Endothelial cell of umbilical vein (primary cell): ENCODE data around the gene NATD1. TPM values are rescaled to one million over a fixed set of nuclear protein-coding genes. Genes with fewer than 3 reads are reported as not detected.

Experiments used
- BruUV-seq: library from RNA; stranded (reverse); fragments of 400-500 nt; replicated peaks from 2 replicates; lab custom pipeline; 2021; lab: Mats Ljungman, UMichigan
- CTCF ChIA-PET: fragments of 300-600, 350-600 bp; sonication (Branson Sonifier 250); formaldehyde crosslinking; loops from one replicate; lab custom pipeline; 2021; ENCODE audit warnings: antibody characterized with exemption, inconsistent platforms; lab: Charles Lee
- POLR2A ChIA-PET: fragments of 300-600, 350-600 bp; sonication (Branson Sonifier 250); formaldehyde crosslinking; loops from one replicate; lab custom pipeline; 2021; ENCODE audit warnings: antibody characterized with exemption, inconsistent platforms; lab: Charles Lee
- DNase-seq: peaks from one replicate; pipeline ENCODE4 v3.0.0-alpha.2; 2011; ENCODE audit warnings: low read depth, low spot score
- FAIRE-seq: peaks from 2 replicates; lab custom pipeline; 2011; peaks lifted over from hg19 to GRCh38; lab: Jason Lieb, UNC
- H2AFZ ChIP-seq: 2 replicates; pipeline ENCODE4 v1.6.0; 2012; ENCODE audit warnings: low read depth, low read length, control low read depth, inconsistent platforms
- H3K27ac ChIP-seq: 2 replicates; pipeline ENCODE4 v1.5.1; 2011; ENCODE audit warnings: low read depth, mild to moderate bottlenecking, control low read depth, low read length, moderate library complexity; ENCODE audit not compliant: insufficient read depth
- H3K27me3 ChIP-seq, 2 experiments: 2 replicates each; pipeline versions ENCODE4 v1.6.0 to v1.6.1; 2011; ENCODE audit warnings: low read length in 2 of 2, mixed read lengths in 1 of 2; ENCODE audit not compliant: control insufficient read depth in 2 of 2, insufficient read depth in 2 of 2
- H3K36me3 ChIP-seq, 2 experiments: 2 replicates in 1 of 2; 3 replicates in 1 of 2; pipeline ENCODE4 v1.5.1; 2011; ENCODE audit warnings: low read length in 2 of 2, mild to moderate bottlenecking in 1 of 2, moderate library complexity in 1 of 2; ENCODE audit not compliant: control insufficient read depth in 2 of 2, insufficient read depth in 2 of 2; ENCODE audit errors: extremely low read depth in 1 of 2
- H3K4me1 ChIP-seq: 3 replicates; pipeline ENCODE4 v1.5.1; 2011; ENCODE audit warnings: mild to moderate bottlenecking, low read length; ENCODE audit not compliant: control insufficient read depth, insufficient read depth; ENCODE audit errors: extremely low read depth
- H3K4me2 ChIP-seq: 2 replicates; pipeline ENCODE4 v1.6.1; 2011; ENCODE audit warnings: low read length, control low read depth, mixed read lengths; ENCODE audit not compliant: insufficient read depth
- H3K4me3 ChIP-seq, 3 experiments: fragments of 200-600 bp in 1 of 3; sonication (generic), shearing (Covaris generic) in 1 of 3; replicated peaks in 1 of 3; 2 replicates each; pipeline ENCODE4 v1.5.1; 2011 to 2016; ENCODE audit warnings: control low read depth in 3 of 3, low read length in 3 of 3, mild to moderate bottlenecking in 2 of 3, inconsistent platforms in 1 of 3, low read depth in 1 of 3, moderate library complexity in 1 of 3; ENCODE audit not compliant: insufficient read depth in 1 of 3
- H3K79me2 ChIP-seq: 2 replicates; pipeline ENCODE4 v1.6.0; 2012; ENCODE audit warnings: low read length, inconsistent platforms; ENCODE audit not compliant: control insufficient read depth, insufficient read depth
- H3K9ac ChIP-seq: replicated peaks from 2 replicates; pipeline ENCODE3; 2011; ENCODE audit warnings: low read length, control low read depth; ENCODE audit not compliant: insufficient read depth; ENCODE audit errors: extremely low read depth
- H3K9me1 ChIP-seq: replicated peaks from 3 replicates; pipeline ENCODE4 v1.6.0; 2011; ENCODE audit warnings: mild to moderate bottlenecking, low read length; ENCODE audit not compliant: control insufficient read depth, insufficient read depth; ENCODE audit errors: extremely low read depth
- H3K9me3 ChIP-seq: replicated peaks from 2 replicates; pipeline ENCODE4 v1.5.1; 2012; ENCODE audit warnings: low read length, inconsistent platforms; ENCODE audit not compliant: control insufficient read depth, insufficient read depth
- H4K20me1 ChIP-seq: replicated peaks from 2 replicates; pipeline ENCODE3; 2011; ENCODE audit warnings: mild to moderate bottlenecking, low read length; ENCODE audit not compliant: control insufficient read depth, insufficient read depth; ENCODE audit errors: extremely low read depth
- EZH2 ChIP-seq: IDR thresholded peaks from 2 replicates; pipeline ENCODE4 v1.6.1; 2012; ENCODE audit warnings: borderline replicate concordance, low read depth, mild to moderate bottlenecking, moderate library complexity, low read length, inconsistent platforms; ENCODE audit not compliant: severe bottlenecking
- FOS ChIP-seq: IDR thresholded peaks from 2 replicates; pipeline ENCODE4 v1.6.1; 2011; ENCODE audit warnings: mild to moderate bottlenecking, low read length, moderate library complexity, borderline replicate concordance; ENCODE audit not compliant: insufficient read depth
- GATA2 ChIP-seq: IDR thresholded peaks from 2 replicates; pipeline ENCODE4 v1.7.0; 2011; ENCODE audit warnings: low read depth, mild to moderate bottlenecking, moderate library complexity, mixed read lengths, low read length; ENCODE audit not compliant: insufficient read length, insufficient read depth
- JUN ChIP-seq: IDR thresholded peaks from 2 replicates; pipeline ENCODE4 v1.6.1; 2011; ENCODE audit warnings: borderline replicate concordance, low read depth; ENCODE audit not compliant: insufficient read length, insufficient read depth
- MYC ChIP-seq: IDR thresholded peaks from one replicate; pipeline ENCODE4 v1.6.1; 2011; ENCODE audit warnings: mild to moderate bottlenecking, low read depth, low read length
- POLR2A ChIP-seq: IDR thresholded peaks from 2 replicates; pipeline ENCODE4 v1.6.1; 2012; ENCODE audit warnings: low read depth, mild to moderate bottlenecking, control low read depth, low read length
- POLR2AphosphoS5 ChIP-seq: IDR thresholded peaks from 2 replicates; pipeline ENCODE4 v1.6.1; 2012; ENCODE audit warnings: low read depth, mild to moderate bottlenecking, control low read depth, low read length, moderate library complexity; ENCODE audit not compliant: insufficient read depth
- dilution Hi-C: fragments of 300-500 bp; cut with MboI; formaldehyde crosslinking; loops from one replicate; pipeline ENCODE4 v1.15.0; 2019; ENCODE audit warnings: low sequenced_read_pairs; ENCODE audit not compliant: extremely low pct_ligation_motif_present
- intact Hi-C: fragments of 100-400 bp; cut with micrococcal nuclease; formaldehyde crosslinking; loops from one replicate; pipeline ENCODE4 v1.10.0; 2022
- polyA plus RNA-seq, 4 experiments: library from polyadenylated mRNA; depleted of rRNA in 3 of 4; stranded (reverse) in 3 of 4; unstranded in 1 of 4; fragments of >200 nt; gene quantifications; 2 replicates each; pipeline versions ENCODE4 v1.2.1 to v1.2.3, GENCODE V29; 2011 to 2012; ENCODE audit warnings: missing spikeins in 1 of 4
- total RNA-seq: library from RNA; stranded (reverse); gene quantifications from 2 replicates; pipeline ENCODE4 v1.2.3, GENCODE V29; 2021
- TF ChIP-seq, protein P1 (sequence below): IDR thresholded peaks from 2 replicates; pipeline ENCODE4 v1.6.1; 2011; ENCODE audit not compliant: insufficient read depth, insufficient read length
- TF ChIP-seq, protein P2 (sequence below), 2 donors: IDR thresholded peaks; 1 replicate in 1 of 2; 2 replicates in 1 of 2; pipeline ENCODE4 v1.5.1; 2011; ENCODE audit warnings: low read length in 2 of 2, mild to moderate bottlenecking in 2 of 2, moderate library complexity in 2 of 2, control low read depth in 1 of 2, inconsistent platforms in 1 of 2, low read depth in 1 of 2; ENCODE audit not compliant: insufficient read depth in 1 of 2; ENCODE audit errors: extremely low read depth in 1 of 2

Gene NATD1
- total and polyA plus RNA-seq, 2 donors (not counting 3 experiments of a cell fraction or from before 2014, with no cell fraction given), result 7.0 to 7.2 TPM

DNA sequence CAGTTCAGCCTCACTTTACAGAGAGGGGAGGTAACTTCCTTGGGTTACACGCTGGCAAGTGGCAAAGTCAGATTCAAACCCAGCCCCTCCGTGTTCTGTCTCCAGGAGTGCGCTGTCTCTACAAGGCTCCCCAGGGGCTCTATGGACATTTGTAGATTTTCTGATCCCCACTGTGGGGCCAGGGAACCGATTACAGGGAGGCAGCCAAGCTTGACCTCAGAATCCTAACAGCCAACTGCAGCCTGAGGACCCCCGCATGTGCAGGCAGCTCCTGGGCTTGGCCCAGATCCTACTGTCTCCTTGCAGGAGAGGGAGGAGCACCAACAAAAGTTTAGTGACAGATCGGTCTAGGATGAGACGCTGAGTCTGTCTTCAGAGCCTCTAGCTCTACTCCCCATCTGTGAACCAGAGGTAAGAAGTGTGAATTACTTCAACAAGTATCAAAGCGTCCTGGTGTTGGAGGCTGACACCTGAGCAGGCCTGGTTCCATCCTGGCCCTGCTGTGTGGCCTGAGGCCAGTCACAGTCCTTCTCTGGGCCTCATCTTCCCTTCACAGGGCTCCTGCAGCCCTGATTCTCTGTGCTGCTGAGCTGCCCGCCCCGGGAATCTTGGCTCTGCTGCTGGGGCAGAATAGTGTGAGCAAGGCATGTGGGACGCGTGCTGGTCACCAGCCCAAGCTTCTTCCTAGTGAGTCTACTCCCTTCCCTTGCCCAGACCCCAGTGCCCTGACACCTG lies 9.2 kb upstream of the NATD1 start:
- H4K20me1 ChIP-seq, result no peaks in the 10 kb centered on the region
- dilution Hi-C loops, result no loop called here
- DNase-seq (no peak), FAIRE-seq (no peak)
- ChIA-PET POLR2A (interaction anchor here (0.7 kb wide), 1 partner anchor 14 kb away, joined by 4 read pairs; no protein-coding TSS in a partner anchor), CTCF (interaction anchor here (1.7 kb wide), 1 partner anchor 133 kb away, joined by 4 read pairs; no protein-coding TSS in a partner anchor)
- H3K4me3 ChIP-seq, result no peak overlapping the region
- H3K9me3 ChIP-seq, result no peaks in the 10 kb centered on the region
- no peak overlapping the region for H3K27ac ChIP-seq
- H3K9me1 ChIP-seq, result no peaks in the 10 kb centered on the region
- no peaks in the 10 kb centered on the region for H3K36me3 ChIP-seq
- no peak overlapping the region for H3K9ac ChIP-seq
- no peaks in the 10 kb centered on the region for H3K4me1 ChIP-seq
- no peak overlapping the region for H3K4me2 ChIP-seq
- BruUV-seq, result no TSS peak
- H3K27me3 ChIP-seq, result peaks cover 2% of the 10 kb centered on the region in 2 experiments
- H3K79me2 ChIP-seq, result no peaks in the 10 kb centered on the region
- H2AFZ ChIP-seq, result no peak overlapping the region
- TF ChIP-seq EZH2, result no peak
- TF ChIP-seq, protein P1, sequence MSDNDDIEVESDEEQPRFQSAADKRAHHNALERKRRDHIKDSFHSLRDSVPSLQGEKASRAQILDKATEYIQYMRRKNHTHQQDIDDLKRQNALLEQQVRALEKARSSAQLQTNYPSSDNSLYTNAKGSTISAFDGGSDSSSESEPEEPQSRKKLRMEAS, result no peak
- TF ChIP-seq FOS, result no peak
- no peak for TF ChIP-seq GATA2
- TF ChIP-seq POLR2AphosphoS5, result no peak
- TF ChIP-seq JUN, result no peak
- no peak for TF ChIP-seq MYC
- TF ChIP-seq, protein P2, sequence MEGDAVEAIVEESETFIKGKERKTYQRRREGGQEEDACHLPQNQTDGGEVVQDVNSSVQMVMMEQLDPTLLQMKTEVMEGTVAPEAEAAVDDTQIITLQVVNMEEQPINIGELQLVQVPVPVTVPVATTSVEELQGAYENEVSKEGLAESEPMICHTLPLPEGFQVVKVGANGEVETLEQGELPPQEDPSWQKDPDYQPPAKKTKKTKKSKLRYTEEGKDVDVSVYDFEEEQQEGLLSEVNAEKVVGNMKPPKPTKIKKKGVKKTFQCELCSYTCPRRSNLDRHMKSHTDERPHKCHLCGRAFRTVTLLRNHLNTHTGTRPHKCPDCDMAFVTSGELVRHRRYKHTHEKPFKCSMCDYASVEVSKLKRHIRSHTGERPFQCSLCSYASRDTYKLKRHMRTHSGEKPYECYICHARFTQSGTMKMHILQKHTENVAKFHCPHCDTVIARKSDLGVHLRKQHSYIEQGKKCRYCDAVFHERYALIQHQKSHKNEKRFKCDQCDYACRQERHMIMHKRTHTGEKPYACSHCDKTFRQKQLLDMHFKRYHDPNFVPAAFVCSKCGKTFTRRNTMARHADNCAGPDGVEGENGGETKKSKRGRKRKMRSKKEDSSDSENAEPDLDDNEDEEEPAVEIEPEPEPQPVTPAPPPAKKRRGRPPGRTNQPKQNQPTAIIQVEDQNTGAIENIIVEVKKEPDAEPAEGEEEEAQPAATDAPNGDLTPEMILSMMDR (IDR thresholded peaks at IDR 0.05; ENCODE audit: extremely low read depth in 1 of 2, insufficient read depth in 1 of 2, low read depth in 1 of 2, low read length in 2 of 2), result no peak
- TF ChIP-seq POLR2A, result no peak
- intact Hi-C loops, result no loop called here
